H9 (cell line): ENCODE results near the gene METTL22. TPM values are rescaled to one million over a fixed set of nuclear protein-coding genes. Genes with fewer than 3 reads are reported as not detected.

Source experiments
- DNase-seq: peaks from one replicate; pipeline ENCODE4 v3.0.0-alpha.2; 2017
- H2AFZ ChIP-seq: one replicate; pipeline ENCODE4 v1.6.1; 2013; ENCODE audit warnings: mild to moderate bottlenecking, low read length, control low read depth, moderate library complexity
- H2AK5ac ChIP-seq: 2 replicates; pipeline ENCODE4 v1.6.1; 2013; ENCODE audit warnings: low read length, control low read depth, mixed read lengths; ENCODE audit not compliant: insufficient read length
- H2BK120ac ChIP-seq: one replicate; pipeline ENCODE4 v1.6.1; 2013; ENCODE audit warnings: low read depth, mild to moderate bottlenecking, low read length, control low read depth, inconsistent platforms; ENCODE audit not compliant: poor library complexity, severe bottlenecking
- H2BK12ac ChIP-seq: 2 replicates; pipeline ENCODE4 v1.6.1; 2013; ENCODE audit warnings: low read length, control low read depth, mixed read lengths, low read depth; ENCODE audit not compliant: insufficient read length
- H2BK15ac ChIP-seq: 2 replicates; pipeline ENCODE4 v1.6.1; 2013; ENCODE audit warnings: low read depth, low read length, control low read depth
- H2BK20ac ChIP-seq: one replicate; pipeline ENCODE4 v1.6.1; 2013; ENCODE audit warnings: low read depth, mild to moderate bottlenecking, low read length, control low read depth, inconsistent platforms; ENCODE audit not compliant: poor library complexity, severe bottlenecking
- H2BK5ac ChIP-seq: 2 replicates; pipeline ENCODE4 v1.6.1; 2013; ENCODE audit warnings: low read length, control low read depth, mixed read lengths; ENCODE audit not compliant: insufficient read length
- H3K14ac ChIP-seq: 2 replicates; pipeline ENCODE4 v1.6.1; 2013; ENCODE audit warnings: low read length, control low read depth; ENCODE audit not compliant: insufficient read depth
- H3K18ac ChIP-seq: 2 replicates; pipeline ENCODE4 v1.6.1; 2013; ENCODE audit warnings: low read depth, mild to moderate bottlenecking, mixed read lengths, low read length, control low read depth; ENCODE audit not compliant: insufficient read length
- H3K23ac ChIP-seq: 2 replicates; pipeline ENCODE4 v1.6.1; 2013; ENCODE audit warnings: low read length, control low read depth, mixed read lengths, low read depth; ENCODE audit not compliant: insufficient read length
- H3K23me2 ChIP-seq: 2 replicates; pipeline ENCODE4 v1.6.1; 2013; ENCODE audit warnings: low read depth, mild to moderate bottlenecking, mixed read lengths, low read length, control low read depth; ENCODE audit not compliant: insufficient read length, poor library complexity, severe bottlenecking
- H3K27ac ChIP-seq: 2 replicates; pipeline ENCODE4 v1.5.1; 2013; ENCODE audit warnings: low read length, control low read depth, mixed read lengths, low read depth; ENCODE audit not compliant: insufficient read length
- H3K27me3 ChIP-seq: 2 replicates; pipeline ENCODE4 v1.6.1; 2013; ENCODE audit warnings: low read length, control low read depth, inconsistent platforms; ENCODE audit not compliant: insufficient read depth
- H3K4ac ChIP-seq: 2 replicates; pipeline ENCODE4 v1.6.1; 2013; ENCODE audit warnings: low read depth, mild to moderate bottlenecking, control low read depth, inconsistent platforms, low read length, moderate library complexity
- H3K4me1 ChIP-seq: 2 replicates; pipeline ENCODE4 v1.6.1; 2013; ENCODE audit warnings: low read length, control low read depth, inconsistent platforms; ENCODE audit not compliant: insufficient read depth
- H3K4me2 ChIP-seq: 2 replicates; pipeline ENCODE4 v1.6.1; 2013; ENCODE audit warnings: low read length, control low read depth, mixed read lengths; ENCODE audit not compliant: insufficient read length, insufficient read depth
- H3K56ac ChIP-seq: 2 replicates; pipeline ENCODE4 v1.6.1; 2013; ENCODE audit warnings: low read depth, mild to moderate bottlenecking, mixed read lengths, low read length, control low read depth; ENCODE audit not compliant: insufficient read length
- H3K79me1 ChIP-seq: 2 replicates; pipeline ENCODE4 v1.6.1; 2013; ENCODE audit warnings: low read depth, mild to moderate bottlenecking, moderate library complexity, low read length, control low read depth, inconsistent platforms; ENCODE audit not compliant: insufficient read depth, poor library complexity, severe bottlenecking
- H3K79me2 ChIP-seq: 2 replicates; pipeline ENCODE4 v1.6.1; 2013; ENCODE audit warnings: low read length, control low read depth, inconsistent platforms; ENCODE audit not compliant: insufficient read depth
- H3K9ac ChIP-seq: 2 replicates; pipeline ENCODE4 v1.6.1; 2013; ENCODE audit warnings: low read length, control low read depth, mixed read lengths; ENCODE audit not compliant: insufficient read length; ENCODE audit errors: extremely low read depth
- H3K9me3 ChIP-seq: one replicate; pipeline ENCODE4 v1.6.1; 2013; ENCODE audit warnings: low read depth, low read length, inconsistent platforms; ENCODE audit not compliant: control insufficient read depth
- H3T11ph ChIP-seq: one replicate; pipeline ENCODE4 v1.6.1; 2013; ENCODE audit warnings: mild to moderate bottlenecking, low read length, control low read depth, inconsistent platforms
- H4K20me1 ChIP-seq: one replicate; pipeline ENCODE4 v1.6.1; 2013; ENCODE audit not compliant: control insufficient read depth, insufficient read length, insufficient read depth
- H4K5ac ChIP-seq: 2 replicates; pipeline ENCODE4 v1.6.1; 2013; ENCODE audit warnings: low read depth, mild to moderate bottlenecking, mixed read lengths, low read length, control low read depth; ENCODE audit not compliant: insufficient read length
- H4K8ac ChIP-seq: replicated peaks from 2 replicates; pipeline ENCODE4 v1.6.1; 2013; ENCODE audit warnings: low read length, control low read depth, mixed read lengths, low read depth; ENCODE audit not compliant: insufficient read length
- H4K91ac ChIP-seq: 2 replicates; pipeline ENCODE4 v1.6.1; 2013; ENCODE audit warnings: low read depth, mild to moderate bottlenecking, moderate library complexity, mixed read lengths, low read length, control low read depth; ENCODE audit not compliant: insufficient read length
- H3K27ac Mint-ChIP-seq, 3 experiments: 2 replicates in 2 of 3; 3 replicates in 1 of 3; pipeline ENCODE4 v1.8.0; 2020 to 2021; ENCODE audit warnings: mixed read lengths in 3 of 3, mild to moderate bottlenecking in 1 of 3, moderate library complexity in 1 of 3
- H3K27me3 Mint-ChIP-seq: 2 replicates; pipeline ENCODE4 v1.8.0; 2021; ENCODE audit warnings: low read depth, mild to moderate bottlenecking, moderate library complexity, mixed read lengths
- H3K36me3 Mint-ChIP-seq, 3 experiments: 2 replicates in 2 of 3; 3 replicates in 1 of 3; pipeline ENCODE4 v1.8.0; 2020 to 2021; ENCODE audit warnings: low read depth in 3 of 3, mixed read lengths in 3 of 3; ENCODE audit not compliant: insufficient read depth in 1 of 3
- H3K4me1 Mint-ChIP-seq, 2 experiments: 2 replicates each; pipeline ENCODE4 v1.8.0; 2020; ENCODE audit warnings: mixed read lengths in 2 of 2
- H3K4me3 Mint-ChIP-seq, 2 experiments: 2 replicates in 1 of 2; 3 replicates in 1 of 2; pipeline ENCODE4 v1.8.0; 2020 to 2021; ENCODE audit warnings: mild to moderate bottlenecking in 2 of 2, mixed read lengths in 2 of 2, moderate library complexity in 1 of 2
- H3K9me3 Mint-ChIP-seq, 2 experiments: 2 replicates in 1 of 2; 3 replicates in 1 of 2; pipeline ENCODE4 v1.8.0; 2020; ENCODE audit warnings: mild to moderate bottlenecking in 2 of 2, mixed read lengths in 2 of 2, moderate library complexity in 1 of 2
- CTCF ChIP-seq: fragments of 200-600 bp; sonication (generic); conservative IDR thresholded peaks from 3 replicates; pipeline ENCODE4 v1.8.0; 2021; ENCODE audit warnings: antibody characterized with exemption, mild to moderate bottlenecking
- WGBS: extraction: QIAGEN DNeasy Blood & Tissue Kit; methylation state at CpG from one replicate; pipeline ENCODE4 v1.1.7; 2013; ENCODE audit warnings: missing lambda C conversion rate, low lambda C conversion rate, mixed read lengths; ENCODE audit not compliant: insufficient read length; ENCODE audit errors: extremely low coverage; 5-methylcytosine and 5-hydroxymethylcytosine counted together
- total RNA-seq: library from RNA; stranded (reverse); gene quantifications from 2 replicates; pipeline ENCODE4 v1.2.1, GENCODE V29; 2021

METTL22 gene
- total RNA-seq, 1 experiment from 2014 or later, result 51.9 TPM

GRCh38 chr16:8596581-8596980, 24.9 kb upstream of the METTL22 start:
- H2BK12ac ChIP-seq, result no peak overlapping the region
- no peak overlapping the region for H3K27ac ChIP-seq
- no peak for TF ChIP-seq CTCF
- H3K14ac ChIP-seq, result no peak overlapping the region
- no peak overlapping the region for H2AK5ac ChIP-seq
- no peak overlapping the region for H3K4ac ChIP-seq
- H2AFZ ChIP-seq, result no peak overlapping the region
- no peak overlapping the region for H2BK20ac ChIP-seq
- no peak overlapping the region for H3K56ac ChIP-seq
- DNase-seq, result no peak
- H3K4me1 ChIP-seq, result no peaks in the 10 kb centered on the region
- H3K23me2 ChIP-seq, result no peaks in the 10 kb centered on the region
- H3K27me3 Mint-ChIP-seq, result peaks cover 34% of the 10 kb centered on the region
- H4K8ac ChIP-seq, result no peak overlapping the region
- H3K9ac ChIP-seq, result no peak overlapping the region
- H4K91ac ChIP-seq, result no peak overlapping the region
- no peak overlapping the region for H3K23ac ChIP-seq
- H3K9me3 ChIP-seq, result no peaks in the 10 kb centered on the region
- no peak overlapping the region for H3K27ac Mint-ChIP-seq
- no peak overlapping the region for H3K4me2 ChIP-seq
- H3T11ph ChIP-seq, result no peak overlapping the region
- no peak overlapping the region for H3K4me3 Mint-ChIP-seq
- no peaks in the 10 kb centered on the region for H3K27me3 ChIP-seq
- no peaks in the 10 kb centered on the region for H3K36me3 Mint-ChIP-seq
- H2BK15ac ChIP-seq, result no peak overlapping the region
- no peaks in the 10 kb centered on the region for H3K4me1 Mint-ChIP-seq
- no peak overlapping the region for H3K18ac ChIP-seq
- H2BK120ac ChIP-seq, result no peak overlapping the region
- no CpG with 5 or more reads among the region's 1 CpG for WGBS
- H4K5ac ChIP-seq, result no peak overlapping the region
- H3K79me2 ChIP-seq, result no peaks in the 10 kb centered on the region
- H3K9me3 Mint-ChIP-seq, result peaks cover 4 to 9% of the 10 kb centered on the region in 2 experiments
- no peaks in the 10 kb centered on the region for H3K79me1 ChIP-seq
- no peak overlapping the region for H2BK5ac ChIP-seq
- no peaks in the 10 kb centered on the region for H4K20me1 ChIP-seq
